ENCODE results near the gene BTN3A1. TPM values are rescaled to one million over a fixed set of nuclear protein-coding genes. Genes with fewer than 3 reads are reported as not detected.

BTN3A1 gene
- total RNA-seq, 3 donors from 2014 or later (not counting 1 experiment from before 2014, with no cell fraction given): 285 to 373 (median 348) TPM

- no peak overlapping the region for H3K27ac ChIP-seq (ENCODE audit: low read length)
- peaks cover 32 to 55% of the 10 kb centered on the region in 2 donors for H3K4me1 Mint-ChIP-seq
Measured at GRCh38 chr6:26385734-26386125, 16.3 kb upstream of the BTN3A1 start.

GRCh38 chr6:26387565-26387964 is 14.5 kb upstream of the BTN3A1 start:
- ATAC-seq: no peak
- H3K36me3 ChIP-seq (ENCODE audit: control insufficient read depth, insufficient read depth, low read length): peaks cover 24% of the 10 kb centered on the region
- Mint-ChIP-seq H3K27ac (no peak overlapping the region), H3K36me3 (peaks cover 19% of the 10 kb centered on the region), H3K27me3 (ENCODE audit: low read depth in 2 of 2) (no peaks in the 10 kb centered on the region), H3K4me1 (peaks cover 24 to 47% of the 10 kb centered on the region in 2 donors), H3K4me3 (no peak overlapping the region), H3K9me3 (no peaks in the 10 kb centered on the region)
- no peak for TF ChIP-seq CTCF (IDR thresholded peaks at IDR 0.05)
- no peak for DNase-seq
- no peaks in the 10 kb centered on the region for H3K9me3 ChIP-seq (ENCODE audit: control insufficient read depth, insufficient read depth, low read length)
- no peak overlapping the region for H3K4me3 ChIP-seq (ENCODE audit: low read length)
- H3K27me3 ChIP-seq (ENCODE audit: control insufficient read depth, insufficient read depth, low read length): no peaks in the 10 kb centered on the region
- no peak overlapping the region for H3K27ac ChIP-seq (ENCODE audit: low read length)
- intact Hi-C loops (cut with micrococcal nuclease): no loop called here
- H3K4me1 ChIP-seq (ENCODE audit: control insufficient read depth, insufficient read depth, low read length): peaks cover 16% of the 10 kb centered on the region

More at GRCh38 chr6:26385734-26386125, 16.3 kb upstream of the BTN3A1 start:
- 97% methylated on average over 8 of the region's 9 CpGs for WGBS (ENCODE audit: insufficient coverage)
- intact Hi-C loops (cut with micrococcal nuclease): no loop called here
- H3K4me3 ChIP-seq (ENCODE audit: low read length): no peak overlapping the region
- H3K27me3 ChIP-seq (ENCODE audit: control insufficient read depth, insufficient read depth, low read length): no peaks in the 10 kb centered on the region
- Mint-ChIP-seq H3K27me3 (ENCODE audit: low read depth in 2 of 2) (no peaks in the 10 kb centered on the region), H3K36me3 (peaks cover 13% of the 10 kb centered on the region), H3K27ac (no peak overlapping the region), H3K4me3 (no peak overlapping the region), H3K9me3 (no peaks in the 10 kb centered on the region)
- no peaks in the 10 kb centered on the region for H3K9me3 ChIP-seq (ENCODE audit: control insufficient read depth, insufficient read depth, low read length)
- DNase-seq (no peak), ATAC-seq (no peak)
- no peak for TF ChIP-seq CTCF (IDR thresholded peaks at IDR 0.05)
- H3K4me1 ChIP-seq (ENCODE audit: control insufficient read depth, insufficient read depth, low read length): peaks cover 16% of the 10 kb centered on the region
- H3K36me3 ChIP-seq (ENCODE audit: control insufficient read depth, insufficient read depth, low read length): peaks cover 10% of the 10 kb centered on the region

- TF ChIP-seq CTCF (IDR thresholded peaks at IDR 0.05): no peak
- no peak overlapping the region for H3K27ac Mint-ChIP-seq
- H3K4me3 Mint-ChIP-seq: no peak overlapping the region
- intact Hi-C loops (cut with micrococcal nuclease): no loop called here
- H3K9me3 Mint-ChIP-seq: no peaks in the 10 kb centered on the region
- ATAC-seq: no peak
- WGBS (ENCODE audit: insufficient coverage): 96% methylated on average over 6 of the region's 6 CpGs
- no peak for DNase-seq
- H3K27me3 Mint-ChIP-seq (ENCODE audit: low read depth in 2 of 2): no peaks in the 10 kb centered on the region
- H3K4me1 Mint-ChIP-seq: peaks cover 20 to 42% of the 10 kb centered on the region in 2 donors
- peaks cover 16% of the 10 kb centered on the region for H3K36me3 Mint-ChIP-seq
- Histone ChIP-seq H3K9me3 (ENCODE audit: control insufficient read depth, insufficient read depth, low read length) (no peaks in the 10 kb centered on the region), H3K27ac (ENCODE audit: low read length) (no peak overlapping the region), H3K36me3 (ENCODE audit: control insufficient read depth, insufficient read depth, low read length) (peaks cover 29% of the 10 kb centered on the region), H3K4me3 (ENCODE audit: low read length) (no peak overlapping the region), H3K4me1 (ENCODE audit: control insufficient read depth, insufficient read depth, low read length) (peaks cover 16% of the 10 kb centered on the region), H3K27me3 (ENCODE audit: control insufficient read depth, insufficient read depth, low read length) (no peaks in the 10 kb centered on the region)
Measured at GRCh38 chr6:26388014-26388413, 14.1 kb upstream of the BTN3A1 start.

GRCh38 chr6:26388441-26388840 is 13.6 kb upstream of the BTN3A1 start:
- no peaks in the 10 kb centered on the region for H3K9me3 Mint-ChIP-seq
- intact Hi-C loops (cut with micrococcal nuclease): no loop called here
- peaks cover 15 to 39% of the 10 kb centered on the region in 2 donors for H3K4me1 Mint-ChIP-seq
- H3K27me3 Mint-ChIP-seq (ENCODE audit: low read depth in 2 of 2): no peaks in the 10 kb centered on the region
- peaks cover 13% of the 10 kb centered on the region for H3K36me3 Mint-ChIP-seq
- no peak overlapping the region for H3K4me3 Mint-ChIP-seq
- no peak for TF ChIP-seq CTCF (IDR thresholded peaks at IDR 0.05)
- Histone ChIP-seq H3K27ac (ENCODE audit: low read length) (no peak overlapping the region), H3K4me3 (ENCODE audit: low read length) (no peak overlapping the region), H3K9me3 (ENCODE audit: control insufficient read depth, insufficient read depth, low read length) (no peaks in the 10 kb centered on the region), H3K36me3 (ENCODE audit: control insufficient read depth, insufficient read depth, low read length) (peaks cover 29% of the 10 kb centered on the region), H3K4me1 (ENCODE audit: control insufficient read depth, insufficient read depth, low read length) (peaks cover 16% of the 10 kb centered on the region), H3K27me3 (ENCODE audit: control insufficient read depth, insufficient read depth, low read length) (no peaks in the 10 kb centered on the region)
- DNase-seq: no peak
- WGBS (ENCODE audit: insufficient coverage): 100% methylated on average over 1 of the region's 1 CpG
- ATAC-seq: no peak
- H3K27ac Mint-ChIP-seq: no peak overlapping the region
